Memory B cell (primary cell): ENCODE results near the gene EPB41L2.

Experiments
- ATAC-seq: fragments of 150-1000 bp; cut with Tn5 transposase; 2 replicates; pipeline ENCODE4 v1.10.0; 2021; ENCODE audit warnings: low read depth, mild to moderate bottlenecking, moderate library complexity
- DNase-seq, 2 donors: peaks; one replicate each; pipeline ENCODE4 v3.0.0; 2022; ENCODE audit warnings: low spot score in 2 of 2
- H3K27ac Mint-ChIP-seq: one replicate; pipeline ENCODE4 v1.8.0; 2022; ENCODE audit warnings: mild to moderate bottlenecking, moderate library complexity, mixed read lengths
- H3K27me3 Mint-ChIP-seq: one replicate; pipeline ENCODE4 v1.8.0; 2022; ENCODE audit warnings: mixed read lengths
- H3K36me3 Mint-ChIP-seq: one replicate; pipeline ENCODE4 v1.8.0; 2022; ENCODE audit warnings: mild to moderate bottlenecking, mixed read lengths
- H3K4me1 Mint-ChIP-seq: one replicate; pipeline ENCODE4 v1.8.0; 2022; ENCODE audit warnings: mixed read lengths
- H3K4me3 Mint-ChIP-seq: one replicate; pipeline ENCODE4 v1.8.0; 2022; ENCODE audit warnings: mild to moderate bottlenecking, moderate library complexity, mixed read lengths
- H3K9me3 Mint-ChIP-seq: one replicate; pipeline ENCODE4 v1.8.0; 2022; ENCODE audit warnings: mixed read lengths

The EPB41L2 gene

GRCh38 chr6:131054392-131055250 lies 8.4 kb downstream of the EPB41L2 start:
- Mint-ChIP-seq H3K4me3 (no peak overlapping the region), H3K36me3 (peaks cover 17% of the 10 kb centered on the region), H3K9me3 (peaks cover 18% of the 10 kb centered on the region), H3K4me1 (peaks cover 7% of the 10 kb centered on the region), H3K27me3 (no peaks in the 10 kb centered on the region), H3K27ac (no peak overlapping the region)
- ATAC-seq (no peak), DNase-seq (no peak)

GRCh38 chr6:131053546-131054240 lies 9.4 kb downstream of the EPB41L2 start:
- Mint-ChIP-seq H3K9me3 (peaks cover 18% of the 10 kb centered on the region), H3K4me1 (peaks cover 7% of the 10 kb centered on the region), H3K36me3 (peaks cover 17% of the 10 kb centered on the region), H3K27me3 (no peaks in the 10 kb centered on the region), H3K27ac (no peak overlapping the region), H3K4me3 (no peak overlapping the region)
- ATAC-seq: no peak
- DNase-seq: no peak

- DNase-seq (no peak), ATAC-seq (no peak)
- H3K9me3 Mint-ChIP-seq: peaks cover 17% of the 10 kb centered on the region
- peaks cover 6% of the 10 kb centered on the region for H3K4me1 Mint-ChIP-seq
- no peaks in the 10 kb centered on the region for H3K27me3 Mint-ChIP-seq
- no peak overlapping the region for H3K4me3 Mint-ChIP-seq
- peaks cover 20% of the 10 kb centered on the region for H3K36me3 Mint-ChIP-seq
- H3K27ac Mint-ChIP-seq: no peak overlapping the region
Measured at GRCh38 chr6:131052181-131052580, 10.9 kb downstream of the EPB41L2 start.

GRCh38 chr6:131051341-131051740 lies 11.7 kb downstream of the EPB41L2 start:
- Mint-ChIP-seq H3K27ac (no peak overlapping the region), H3K4me1 (peaks cover 4% of the 10 kb centered on the region), H3K9me3 (peaks cover 14% of the 10 kb centered on the region), H3K4me3 (no peak overlapping the region), H3K36me3 (peaks cover 20% of the 10 kb centered on the region), H3K27me3 (no peaks in the 10 kb centered on the region)
- ATAC-seq (no peak), DNase-seq (no peak)

- DNase-seq (no peak), ATAC-seq (no peak)
Measured at GRCh38 chr6:131049608-131050007, 13.4 kb downstream of the EPB41L2 start.

GRCh38 chr6:131048933-131049515 lies 14.0 kb downstream of the EPB41L2 start:
- ATAC-seq: no peak
- H3K4me1 Mint-ChIP-seq: peaks cover 7% of the 10 kb centered on the region
- H3K4me3 Mint-ChIP-seq: no peak overlapping the region
- DNase-seq: no peak
- no peak overlapping the region for H3K27ac Mint-ChIP-seq
- peaks cover 15% of the 10 kb centered on the region for H3K36me3 Mint-ChIP-seq
- H3K27me3 Mint-ChIP-seq: no peaks in the 10 kb centered on the region
- peaks cover 9% of the 10 kb centered on the region for H3K9me3 Mint-ChIP-seq

More at GRCh38 chr6:131049608-131050007, 13.4 kb downstream of the EPB41L2 start:
- Mint-ChIP-seq H3K36me3 (peaks cover 20% of the 10 kb centered on the region), H3K9me3 (peaks cover 14% of the 10 kb centered on the region), H3K27ac (no peak overlapping the region), H3K27me3 (no peaks in the 10 kb centered on the region), H3K4me3 (no peak overlapping the region), H3K4me1 (peaks cover 7% of the 10 kb centered on the region)

- Mint-ChIP-seq H3K9me3 (peaks cover 6% of the 10 kb centered on the region), H3K36me3 (peaks cover 13% of the 10 kb centered on the region), H3K27me3 (no peaks in the 10 kb centered on the region), H3K4me1 (peaks cover 7% of the 10 kb centered on the region), H3K4me3 (no peak overlapping the region), H3K27ac (no peak overlapping the region)
- DNase-seq (no peak), ATAC-seq (no peak)
Measured at GRCh38 chr6:131048459-131048858, 14.6 kb downstream of the EPB41L2 start.

GRCh38 chr6:131045139-131045538 lies 17.9 kb downstream of the EPB41L2 start:
- DNase-seq: no peak
- Mint-ChIP-seq H3K27ac (peak overlapping the region; percentile 5), H3K36me3 (peaks cover 4% of the 10 kb centered on the region), H3K4me1 (peaks cover 4% of the 10 kb centered on the region), H3K9me3 (no peaks in the 10 kb centered on the region), H3K4me3 (no peak overlapping the region), H3K27me3 (no peaks in the 10 kb centered on the region)
- no peak for ATAC-seq

GRCh38 chr6:131043902-131044447 lies 19.1 kb downstream of the EPB41L2 start:
- Mint-ChIP-seq H3K4me3 (no peak overlapping the region), H3K36me3 (peaks cover 4% of the 10 kb centered on the region), H3K9me3 (no peaks in the 10 kb centered on the region), H3K27ac (no peak overlapping the region), H3K27me3 (no peaks in the 10 kb centered on the region), H3K4me1 (peaks cover 4% of the 10 kb centered on the region)
- DNase-seq (no peak), ATAC-seq (no peak)

- Mint-ChIP-seq H3K4me1 (peaks cover 4% of the 10 kb centered on the region), H3K4me3 (no peak overlapping the region), H3K36me3 (peaks cover 4% of the 10 kb centered on the region), H3K27ac (no peak overlapping the region), H3K9me3 (no peaks in the 10 kb centered on the region), H3K27me3 (no peaks in the 10 kb centered on the region)
- DNase-seq (no peak), ATAC-seq (no peak)
Measured at GRCh38 chr6:131042664-131043063, 20.4 kb downstream of the EPB41L2 start.

GRCh38 chr6:131041814-131042213 lies 21.2 kb downstream of the EPB41L2 start:
- Mint-ChIP-seq H3K27me3 (no peaks in the 10 kb centered on the region), H3K9me3 (no peaks in the 10 kb centered on the region), H3K27ac (no peak overlapping the region), H3K36me3 (peaks cover 1% of the 10 kb centered on the region), H3K4me3 (no peak overlapping the region), H3K4me1 (peaks cover 4% of the 10 kb centered on the region)
- DNase-seq (no peak), ATAC-seq (no peak)

GRCh38 chr6:131040866-131041265 lies 22.2 kb downstream of the EPB41L2 start:
- Mint-ChIP-seq H3K27ac (no peak overlapping the region), H3K9me3 (no peaks in the 10 kb centered on the region), H3K27me3 (no peaks in the 10 kb centered on the region), H3K36me3 (peaks cover 4% of the 10 kb centered on the region), H3K4me1 (peaks cover 8% of the 10 kb centered on the region), H3K4me3 (no peak overlapping the region)
- no peak for DNase-seq
- no peak for ATAC-seq

GRCh38 chr6:131039345-131039680 lies 23.7 kb downstream of the EPB41L2 start:
- H3K4me3 Mint-ChIP-seq: no peak overlapping the region
- peaks cover 8% of the 10 kb centered on the region for H3K4me1 Mint-ChIP-seq
- no peak for ATAC-seq
- H3K27ac Mint-ChIP-seq: no peak overlapping the region
- no peaks in the 10 kb centered on the region for H3K9me3 Mint-ChIP-seq
- no peak for DNase-seq
- no peaks in the 10 kb centered on the region for H3K27me3 Mint-ChIP-seq
- peaks cover 4% of the 10 kb centered on the region for H3K36me3 Mint-ChIP-seq
